ENCODE data around the gene GPRC5D.

Gene GPRC5D

DNA sequence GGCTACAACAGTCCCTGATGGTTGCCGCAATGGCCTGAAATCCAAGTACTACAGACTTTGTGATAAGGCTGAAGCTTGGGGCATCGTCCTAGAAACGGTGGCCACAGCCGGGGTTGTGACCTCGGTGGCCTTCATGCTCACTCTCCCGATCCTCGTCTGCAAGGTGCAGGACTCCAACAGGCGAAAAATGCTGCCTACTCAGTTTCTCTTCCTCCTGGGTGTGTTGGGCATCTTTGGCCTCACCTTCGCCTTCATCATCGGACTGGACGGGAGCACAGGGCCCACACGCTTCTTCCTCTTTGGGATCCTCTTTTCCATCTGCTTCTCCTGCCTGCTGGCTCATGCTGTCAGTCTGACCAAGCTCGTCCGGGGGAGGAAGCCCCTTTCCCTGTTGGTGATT lies 43.7 kb downstream of the GPRC5D start:
- no peak for DNase-seq (ENCODE audit: low read depth)

DNA sequence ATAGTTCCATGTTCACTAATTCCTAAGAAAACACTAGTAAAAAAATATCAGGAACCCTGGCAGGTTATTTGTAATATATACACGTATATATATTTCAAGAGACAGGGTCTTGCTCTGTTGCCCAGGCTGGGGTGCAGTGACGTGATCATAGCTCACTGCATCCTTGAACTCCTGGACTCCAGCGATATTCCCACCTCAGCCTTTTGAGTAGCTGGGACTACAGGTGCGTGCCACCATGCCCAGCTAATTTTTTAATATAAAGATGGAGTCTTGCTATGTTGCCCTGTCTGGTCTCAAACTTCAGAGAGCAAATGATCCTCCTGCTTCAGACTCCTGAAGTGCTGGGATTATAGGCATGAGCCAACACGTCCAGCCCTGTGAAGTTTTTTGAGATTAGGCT lies 44.4 kb downstream of the GPRC5D start:
- no peak for DNase-seq (ENCODE audit: low read depth)

DNA sequence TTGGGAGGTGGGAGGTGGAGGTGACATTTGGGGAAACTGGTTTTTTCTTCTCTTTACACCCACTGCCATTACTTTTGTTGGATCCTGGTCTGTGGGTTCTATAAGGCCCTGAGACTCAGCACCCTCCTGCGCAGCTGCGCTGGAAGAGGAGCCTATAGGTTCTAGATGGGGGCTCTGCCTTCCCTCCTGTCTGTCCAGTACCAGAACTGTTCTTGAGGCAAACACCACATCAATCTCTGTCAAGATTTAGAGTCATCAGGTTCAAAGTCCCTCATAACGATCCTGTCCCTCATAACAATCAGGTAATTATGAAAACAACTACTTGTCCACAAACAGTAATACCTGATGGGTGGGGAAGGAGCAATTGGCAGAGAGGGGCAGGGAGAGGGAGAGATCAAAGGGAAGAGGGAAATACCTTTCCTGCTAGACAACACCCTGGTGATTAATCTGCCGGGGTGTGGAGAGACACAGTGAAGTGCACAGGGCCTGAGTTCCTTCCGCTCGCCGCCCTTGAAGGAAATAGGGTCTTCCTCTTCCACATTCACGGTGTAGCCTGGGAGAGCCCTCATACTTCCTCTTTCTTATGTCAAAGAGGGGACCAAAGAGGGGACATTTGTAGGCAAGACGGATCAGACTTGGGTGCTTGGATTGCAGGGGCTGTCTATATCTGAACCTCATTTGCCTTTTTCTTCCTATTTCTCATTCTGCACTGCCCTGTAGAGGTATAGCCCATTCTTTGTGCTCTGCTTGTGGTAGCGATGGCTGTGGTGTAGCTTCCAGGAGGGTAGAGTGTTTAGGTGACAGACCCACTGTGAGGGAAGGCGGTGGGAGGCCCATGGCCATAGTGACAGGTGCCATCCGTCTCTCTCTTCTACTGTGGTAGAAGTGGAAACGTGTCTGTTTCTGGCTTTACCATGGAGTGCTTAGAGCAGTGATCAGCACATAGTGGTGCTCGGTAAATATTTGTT lies 48.0 kb downstream of the GPRC5D start:
- DNase-seq (ENCODE audit: low read depth): no peak

DNA sequence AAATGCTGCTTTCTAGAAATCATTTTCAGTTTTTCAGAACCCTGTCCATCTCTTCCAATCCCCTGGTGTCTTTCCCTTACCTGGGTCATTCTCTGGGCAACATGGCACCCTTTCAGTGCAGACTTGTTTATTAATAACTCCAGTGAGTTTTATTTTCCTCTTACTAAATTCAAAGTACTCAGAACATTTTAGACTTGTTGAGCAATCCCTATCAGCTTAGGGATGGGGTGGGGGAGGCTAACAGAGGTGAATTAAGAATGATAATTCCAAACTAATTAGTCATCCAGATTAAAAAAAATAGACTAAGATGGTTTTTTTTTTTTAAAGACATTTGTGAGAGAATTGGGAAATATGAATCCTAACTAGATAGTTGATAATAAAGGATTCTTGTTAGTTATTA lies 49.9 kb downstream of the GPRC5D start:
- peak; percentile 78 for DNase-seq (ENCODE audit: low read depth)

DNA sequence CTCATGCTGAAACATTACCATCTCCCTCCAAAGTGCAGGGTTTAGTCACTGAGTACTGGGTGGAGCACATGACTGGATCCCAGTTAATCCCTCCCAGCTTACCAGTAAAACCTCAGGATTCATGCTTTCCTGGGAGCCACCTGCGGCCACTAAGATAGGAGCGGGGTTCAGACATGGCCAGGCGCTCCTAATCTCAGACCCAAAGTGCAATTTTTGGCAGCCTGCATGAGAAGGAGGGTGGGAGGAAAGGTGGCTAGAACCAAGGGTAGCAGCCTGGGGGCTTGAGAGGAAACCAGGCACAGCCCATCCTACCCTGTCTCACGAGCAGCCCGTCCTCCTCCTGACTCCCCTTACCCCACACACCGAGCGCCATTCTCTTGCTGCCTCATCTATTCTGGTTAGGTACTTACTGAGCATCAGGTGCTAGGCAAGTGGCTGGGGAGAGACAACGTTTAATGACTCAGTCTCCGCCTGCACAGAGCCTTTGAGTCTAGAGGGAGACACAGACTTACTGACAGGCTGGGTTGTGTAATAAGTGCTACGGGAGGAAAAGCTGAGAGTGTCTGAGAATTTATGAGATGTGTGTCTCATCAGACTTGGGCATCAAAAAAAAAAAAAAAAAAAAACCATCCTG lies 50.7 kb downstream of the GPRC5D start:
- DNase-seq (ENCODE audit: low read depth): peak; percentile 98

DNA sequence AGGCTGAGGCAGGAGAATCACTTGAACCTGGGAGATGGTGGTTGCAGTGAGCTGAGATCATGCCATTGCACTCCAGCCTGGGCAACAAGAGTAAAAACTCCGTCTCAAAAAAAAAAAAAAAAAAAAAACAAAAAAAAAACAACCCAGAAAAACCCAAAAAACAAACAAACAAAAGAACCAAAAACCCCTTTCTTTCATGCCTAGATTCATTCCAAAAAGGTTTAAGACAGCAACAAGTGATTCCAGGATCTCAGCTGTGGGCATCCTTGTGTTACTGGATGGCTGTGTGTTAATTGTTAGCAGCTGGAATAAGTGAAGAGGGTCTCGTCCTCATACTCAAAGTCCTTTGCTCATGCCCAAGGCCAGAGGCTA lies 51.2 kb downstream of the GPRC5D start:
- DNase-seq (ENCODE audit: low read depth): no peak

DNA sequence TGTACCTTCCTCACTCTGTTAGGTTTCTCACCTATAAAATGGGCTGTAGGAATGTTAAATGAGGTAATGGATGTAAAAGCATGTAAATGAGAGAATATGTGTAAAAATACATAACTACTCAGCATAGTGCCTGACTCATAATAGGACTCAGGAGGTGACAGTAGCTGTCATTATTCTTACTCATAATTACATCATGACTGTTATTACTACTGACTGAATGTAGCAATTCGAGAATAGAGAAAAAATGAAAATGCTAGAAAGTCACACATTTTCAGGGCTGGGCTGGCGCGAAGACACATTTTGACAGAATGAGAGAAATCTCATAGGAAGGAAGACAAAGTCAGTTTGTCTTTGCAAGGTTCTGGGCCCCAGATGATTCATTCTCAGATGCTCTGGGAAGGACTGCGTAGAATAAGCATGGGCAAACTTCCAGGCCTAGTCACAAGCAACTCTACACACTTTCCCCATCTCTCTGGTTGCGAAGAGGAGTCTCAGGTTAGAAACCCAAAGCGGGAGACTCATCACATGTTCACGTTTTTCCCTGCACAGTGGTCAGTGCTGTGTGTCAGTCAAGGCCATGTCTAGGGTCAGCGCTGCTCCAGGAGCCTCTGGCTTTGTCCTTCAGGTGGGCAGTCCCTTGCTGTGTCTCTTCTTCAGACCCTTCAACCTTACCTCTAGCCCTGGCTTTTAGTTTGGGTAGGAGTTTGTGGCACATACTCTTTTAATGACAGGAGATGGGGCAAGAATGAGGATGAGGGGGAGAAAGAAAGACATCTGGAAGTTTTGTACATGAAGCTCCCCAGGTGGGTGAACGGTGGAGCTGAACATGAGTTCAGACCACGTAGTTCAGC lies 52.2 kb downstream of the GPRC5D start:
- peak; percentile 97 for DNase-seq (ENCODE audit: low read depth)

DNA sequence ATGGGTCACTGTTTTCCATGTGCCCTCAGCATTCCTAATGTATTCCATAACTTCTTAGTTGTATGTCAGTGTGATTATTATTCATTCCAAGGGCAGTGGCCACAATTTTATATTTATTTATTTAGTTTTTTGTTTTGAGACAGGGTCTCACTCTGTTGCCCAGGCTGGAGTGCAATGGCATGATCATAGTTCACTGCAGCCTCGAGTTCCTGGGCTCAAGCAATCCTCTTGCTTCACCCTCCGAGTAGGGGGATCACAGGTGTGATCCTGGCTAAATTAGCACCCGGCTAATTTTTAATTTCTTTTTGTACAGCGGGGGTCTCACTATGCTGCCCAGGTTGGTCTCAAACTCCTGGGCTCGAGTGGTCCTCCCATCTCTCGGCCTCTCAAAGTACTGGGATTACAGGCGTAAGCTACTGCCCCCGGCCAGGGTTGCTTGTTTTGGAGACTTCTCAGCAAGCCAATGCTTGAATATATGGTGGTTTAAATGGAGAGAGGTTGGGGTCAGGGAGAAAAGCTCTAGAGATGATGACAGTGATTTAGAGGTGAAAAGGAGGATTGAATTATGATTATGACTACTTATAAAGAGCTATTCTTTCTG lies 53.0 kb downstream of the GPRC5D start:
- DNase-seq (ENCODE audit: low read depth): no peak

DNA sequence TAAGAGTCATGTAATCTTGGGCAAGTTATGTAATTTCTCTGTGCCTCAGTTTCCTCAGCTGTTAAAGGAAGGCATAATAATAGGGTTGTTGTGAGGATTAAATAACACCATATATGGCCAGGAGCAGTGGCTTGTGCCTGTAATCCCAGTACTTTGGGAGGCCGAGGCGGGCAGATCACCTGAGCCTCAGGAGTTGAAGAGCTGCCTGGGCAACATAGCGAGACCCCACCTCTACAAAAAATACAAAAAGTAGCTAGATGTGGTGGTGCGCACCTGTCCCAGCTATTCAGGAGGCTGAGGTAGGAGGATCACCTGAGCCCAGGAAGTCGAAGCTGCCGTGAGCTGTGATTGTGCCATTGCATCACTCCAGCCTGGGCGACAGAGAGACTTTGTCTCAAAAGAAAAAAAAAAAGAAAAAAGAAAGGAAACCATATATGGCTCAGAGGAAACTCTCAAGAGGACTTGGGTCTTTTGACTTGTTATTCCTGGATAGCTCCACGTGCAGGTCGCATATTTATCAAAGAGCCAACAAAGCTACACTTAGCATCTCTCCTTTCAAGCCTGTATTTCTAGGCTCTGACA lies 53.7 kb downstream of the GPRC5D start:
- DNase-seq (ENCODE audit: low read depth): no peak

DNA sequence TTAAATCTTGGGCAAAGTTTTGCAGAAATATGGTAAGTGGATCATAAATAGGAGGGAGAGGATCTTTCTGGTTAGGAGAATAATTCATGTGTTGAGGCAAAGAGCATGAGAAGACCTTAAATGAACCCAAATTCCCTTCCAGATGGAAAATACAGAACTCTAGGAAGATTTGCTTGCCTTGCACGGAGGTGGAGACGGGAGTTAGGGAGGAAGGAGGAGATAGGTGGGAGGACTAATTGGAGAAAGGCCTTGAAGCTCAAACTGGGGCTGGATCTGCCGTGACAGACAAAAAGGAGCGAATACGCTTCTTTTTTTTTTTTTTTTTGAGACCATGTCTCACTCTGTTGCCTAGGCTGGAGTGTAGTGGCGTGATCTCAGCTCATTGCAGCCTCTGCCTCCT lies 54.7 kb downstream of the GPRC5D start:
- no peak for DNase-seq (ENCODE audit: low read depth)

DNA sequence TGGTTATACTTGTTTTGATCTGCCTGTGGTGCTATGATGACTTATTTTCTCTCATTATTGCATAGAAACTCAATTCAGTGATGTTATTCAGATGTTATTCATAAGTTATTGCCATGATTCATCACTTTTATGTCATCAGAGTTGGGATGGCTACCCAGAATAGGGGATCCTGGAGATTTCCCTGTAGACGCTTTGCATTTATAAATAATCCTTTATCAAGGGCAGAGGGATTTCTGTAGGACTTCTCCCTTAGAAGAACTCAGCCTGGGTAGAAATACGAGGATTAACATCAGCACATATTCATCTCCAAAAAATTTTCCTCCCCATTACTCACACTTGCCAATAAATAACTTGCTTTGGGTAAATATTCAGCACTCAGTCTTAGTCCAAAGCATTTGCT lies 55.7 kb downstream of the GPRC5D start:
- peak; percentile 88 for DNase-seq (ENCODE audit: low read depth)

DNA sequence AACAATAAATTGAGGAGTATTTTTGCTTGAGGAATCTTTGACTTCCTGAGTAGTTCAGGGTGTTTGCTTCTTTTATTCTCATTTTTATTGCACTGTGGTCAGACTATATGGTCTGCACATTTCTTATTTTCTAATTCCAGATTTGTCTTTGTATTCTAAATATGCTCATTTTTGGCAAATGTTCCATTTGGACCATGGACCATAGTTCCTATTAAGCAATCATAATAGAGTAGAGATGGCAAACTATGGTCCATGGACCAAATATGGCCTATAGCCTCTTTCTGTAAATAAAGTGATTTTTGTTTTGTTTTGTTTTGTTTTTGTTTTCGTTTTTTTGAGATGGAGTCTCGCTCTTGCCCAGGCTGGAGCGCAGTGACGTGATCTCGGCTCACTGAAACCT lies 58.5 kb downstream of the GPRC5D start:
- DNase-seq (ENCODE audit: low read depth): no peak

DNA sequence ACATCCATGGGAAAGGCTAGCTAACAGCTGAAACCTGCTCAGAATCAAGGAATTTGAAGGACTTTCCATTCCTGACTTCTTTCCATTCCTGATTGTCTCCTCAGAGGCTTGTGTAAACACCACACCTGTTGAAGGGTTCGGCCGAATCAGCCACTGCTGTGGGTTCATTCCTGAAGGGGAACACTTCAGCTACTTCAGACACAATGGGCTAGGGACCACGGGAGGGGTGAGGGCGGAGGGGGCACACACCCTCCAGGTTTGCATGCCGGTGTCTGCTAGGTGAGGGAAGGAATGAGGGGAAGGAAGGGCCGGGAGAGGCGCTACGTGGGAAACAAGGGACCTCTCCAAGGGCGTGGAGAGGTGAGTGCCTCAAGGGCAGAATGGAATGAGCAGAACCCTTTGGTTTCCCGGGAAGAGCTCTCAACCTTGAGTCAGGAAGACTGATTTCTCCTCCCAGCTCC lies 59.3 kb downstream of the GPRC5D start:
- DNase-seq (ENCODE audit: low read depth): no peak

DNA sequence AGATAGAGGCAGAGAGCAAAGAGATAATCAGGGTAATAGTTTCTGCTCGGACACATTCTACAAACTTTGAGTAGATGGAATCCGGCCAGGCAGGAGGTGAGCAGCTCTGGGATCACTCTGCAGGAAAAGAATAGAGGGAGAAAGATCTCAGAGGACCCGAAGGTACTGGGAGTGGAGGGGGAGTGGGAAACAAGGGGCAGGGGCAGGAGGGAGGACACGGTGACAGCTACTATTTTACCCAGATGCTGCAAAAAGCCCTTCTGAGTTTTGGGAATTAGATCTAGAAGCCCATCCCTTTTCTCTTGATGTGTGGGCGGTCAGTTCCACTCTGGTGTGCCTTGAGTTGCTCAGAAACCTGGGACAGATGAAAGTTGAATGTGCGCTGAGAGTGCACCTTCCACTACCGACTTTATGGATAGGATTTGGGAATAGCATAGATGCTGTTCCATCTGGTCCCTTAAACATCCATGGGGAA lies 60.1 kb downstream of the GPRC5D start:
- DNase-seq (ENCODE audit: low read depth): peak; percentile 47

DNA sequence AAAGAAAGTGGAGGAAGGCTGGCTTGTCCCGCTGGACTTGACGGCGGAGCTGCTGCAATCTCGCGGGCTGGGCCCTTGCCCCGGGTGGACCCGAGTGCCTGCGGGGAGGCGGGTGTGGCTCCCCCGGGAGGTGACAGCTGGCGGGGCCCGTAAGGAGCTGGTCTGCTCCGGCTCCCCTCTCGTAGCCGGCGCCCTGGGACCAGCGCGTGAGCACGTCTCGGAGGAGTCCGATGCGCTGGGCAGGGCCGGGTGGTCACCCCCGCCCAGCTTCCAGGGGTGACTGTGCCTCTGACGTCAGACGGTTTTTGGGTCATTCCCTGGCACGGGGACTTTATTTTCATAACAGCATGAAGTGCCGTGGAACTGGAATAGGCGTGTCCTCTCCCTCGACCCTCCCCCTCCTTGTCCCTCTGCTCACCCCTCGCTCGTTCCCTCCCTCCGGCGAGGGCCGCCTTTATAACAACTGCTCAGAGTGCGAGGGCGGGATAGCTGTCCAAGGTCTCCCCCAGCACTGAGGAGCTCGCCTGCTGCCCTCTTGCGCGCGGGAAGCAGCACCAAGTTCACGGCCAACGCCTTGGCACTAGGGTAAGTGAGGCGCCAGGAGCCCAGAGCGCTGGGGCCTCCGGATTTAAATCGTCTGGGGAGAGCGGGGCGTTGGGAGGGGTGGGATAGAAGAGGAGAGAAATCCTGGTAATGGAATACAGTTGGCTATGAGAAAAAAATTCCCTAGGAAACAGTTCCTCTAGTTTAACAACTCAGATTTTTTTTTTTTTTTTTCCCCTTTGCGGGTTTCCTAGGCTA lies 60.7 kb downstream of the GPRC5D start, which contains the start of gene GPRC5A:
Gene GPRC5A (plus strand): TSS at position 483 of the 801 bp plus-strand sequence. CDS start 16,688 bp downstream, outside the sequence.
- DNase-seq (ENCODE audit: low read depth): peak; percentile 99

Measured in ELR (cell line).